ENCODE data around the gene SERTAD3. TPM values are rescaled to one million over a fixed set of nuclear protein-coding genes. Genes with fewer than 3 reads are reported as not detected.

The SERTAD3 gene
- total RNA-seq, 4 donors from 2014 or later = 16.4 to 29.8 (median 19.1) TPM

DNA sequence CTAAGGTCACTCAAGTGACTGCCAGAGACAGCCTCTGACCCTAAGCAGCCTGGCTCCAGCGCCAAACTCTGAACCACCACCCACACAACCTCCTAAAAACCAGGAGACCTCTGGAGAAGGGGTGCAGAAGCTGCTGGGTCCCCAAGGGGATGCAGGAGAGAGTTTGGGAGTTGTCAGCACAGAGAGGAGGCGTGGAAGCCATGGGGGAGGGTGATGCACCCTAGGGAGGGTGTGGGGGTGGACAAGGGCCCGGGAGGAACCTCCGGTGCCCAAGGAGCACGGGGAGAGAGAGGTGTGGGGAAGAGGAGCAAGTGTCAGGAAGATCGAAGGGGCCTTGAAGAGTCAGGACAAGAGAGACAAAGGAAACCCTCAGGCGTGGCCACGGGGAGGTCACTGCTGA lies 52.0 kb downstream of the SERTAD3 start:
- no peak overlapping the region for H3K4me3 ChIP-seq
- no peak for DNase-seq (ENCODE audit: low spot score in 2 of 2)
- 70% methylated on average over 8 of the region's 8 CpGs for WGBS
- no peaks in the 10 kb centered on the region for H3K36me3 ChIP-seq
- H3K4me1 ChIP-seq = peaks cover 7% of the 10 kb centered on the region
- TF ChIP-seq POLR2A (IDR thresholded peaks at IDR 0.05) (no peak), EP300 (IDR thresholded peaks at IDR 0.05) (no peak), POLR2AphosphoS5 (IDR thresholded peaks at IDR 0.05) (no peak)
- TF ChIP-seq, protein P1, sequence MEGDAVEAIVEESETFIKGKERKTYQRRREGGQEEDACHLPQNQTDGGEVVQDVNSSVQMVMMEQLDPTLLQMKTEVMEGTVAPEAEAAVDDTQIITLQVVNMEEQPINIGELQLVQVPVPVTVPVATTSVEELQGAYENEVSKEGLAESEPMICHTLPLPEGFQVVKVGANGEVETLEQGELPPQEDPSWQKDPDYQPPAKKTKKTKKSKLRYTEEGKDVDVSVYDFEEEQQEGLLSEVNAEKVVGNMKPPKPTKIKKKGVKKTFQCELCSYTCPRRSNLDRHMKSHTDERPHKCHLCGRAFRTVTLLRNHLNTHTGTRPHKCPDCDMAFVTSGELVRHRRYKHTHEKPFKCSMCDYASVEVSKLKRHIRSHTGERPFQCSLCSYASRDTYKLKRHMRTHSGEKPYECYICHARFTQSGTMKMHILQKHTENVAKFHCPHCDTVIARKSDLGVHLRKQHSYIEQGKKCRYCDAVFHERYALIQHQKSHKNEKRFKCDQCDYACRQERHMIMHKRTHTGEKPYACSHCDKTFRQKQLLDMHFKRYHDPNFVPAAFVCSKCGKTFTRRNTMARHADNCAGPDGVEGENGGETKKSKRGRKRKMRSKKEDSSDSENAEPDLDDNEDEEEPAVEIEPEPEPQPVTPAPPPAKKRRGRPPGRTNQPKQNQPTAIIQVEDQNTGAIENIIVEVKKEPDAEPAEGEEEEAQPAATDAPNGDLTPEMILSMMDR (IDR thresholded peaks at IDR 0.05) = no peak
- H3K9me3 ChIP-seq = no peaks in the 10 kb centered on the region
- H3K27ac ChIP-seq = no peak overlapping the region
- H3K27me3 ChIP-seq = no peaks in the 10 kb centered on the region

Other genes with a start within 250 kb of the SERTAD3 start
- not detected for gene TTC9B, start 226.0 kb downstream of the SERTAD3 start, total RNA-seq
- gene CCNP, start 217.6 kb downstream of the SERTAD3 start, total RNA-seq = under 1 TPM in 1 of 4 donors, not detected in 3; 0.26 TPM
- 100 to 1,000 TPM in 2 of 4 donors, 10 to 100 TPM in 2; 76.4 to 146 (median 92.3) TPM for gene AKT2, start 159.0 kb downstream of the SERTAD3 start, total RNA-seq
- 10 to 100 TPM; 14.8 to 34.9 (median 16.3) TPM for gene C19orf47, start 95.9 kb downstream of the SERTAD3 start, total RNA-seq
- gene PLD3, start 95.6 kb downstream of the SERTAD3 start, total RNA-seq = 100 to 1,000 TPM; 173 to 231 (median 202) TPM
- gene HIPK4, start 54.2 kb downstream of the SERTAD3 start, total RNA-seq = under 1 TPM in 3 of 4 donors, not detected in 1; 0.21 to 0.47 (median 0.42) TPM
- 1 to 10 TPM; 4.1 to 7.3 (median 4.8) TPM for gene PRX, start 31.0 kb downstream of the SERTAD3 start, total RNA-seq
- 10 to 100 TPM in 3 of 4 donors, 1 to 10 TPM in 1; 8.5 to 33.9 (median 20.6) TPM for gene SERTAD1, start 18.3 kb downstream of the SERTAD3 start, total RNA-seq
- 100 to 1,000 TPM; 117 to 172 (median 142) TPM for gene BLVRB, start 21.4 kb upstream of the SERTAD3 start, total RNA-seq
- 1 to 10 TPM in 1 of 4 donors, under 1 TPM in 3; 0.30 to 1.2 (median 0.71) TPM for gene SPTBN4, start 22.7 kb upstream of the SERTAD3 start, total RNA-seq
- 10 to 100 TPM; 42.2 to 58.3 (median 51.1) TPM for gene SHKBP1, start 132.5 kb upstream of the SERTAD3 start, total RNA-seq
- gene LTBP4, start 157.0 kb upstream of the SERTAD3 start, total RNA-seq = 100 to 1,000 TPM; 108 to 236 (median 121) TPM
- 10 to 100 TPM; 20.5 to 38.2 (median 29.3) TPM for gene NUMBL, start 246.3 kb upstream of the SERTAD3 start, total RNA-seq